ENCODE measurements around the gene PPIL1.

Gene PPIL1

DNA sequence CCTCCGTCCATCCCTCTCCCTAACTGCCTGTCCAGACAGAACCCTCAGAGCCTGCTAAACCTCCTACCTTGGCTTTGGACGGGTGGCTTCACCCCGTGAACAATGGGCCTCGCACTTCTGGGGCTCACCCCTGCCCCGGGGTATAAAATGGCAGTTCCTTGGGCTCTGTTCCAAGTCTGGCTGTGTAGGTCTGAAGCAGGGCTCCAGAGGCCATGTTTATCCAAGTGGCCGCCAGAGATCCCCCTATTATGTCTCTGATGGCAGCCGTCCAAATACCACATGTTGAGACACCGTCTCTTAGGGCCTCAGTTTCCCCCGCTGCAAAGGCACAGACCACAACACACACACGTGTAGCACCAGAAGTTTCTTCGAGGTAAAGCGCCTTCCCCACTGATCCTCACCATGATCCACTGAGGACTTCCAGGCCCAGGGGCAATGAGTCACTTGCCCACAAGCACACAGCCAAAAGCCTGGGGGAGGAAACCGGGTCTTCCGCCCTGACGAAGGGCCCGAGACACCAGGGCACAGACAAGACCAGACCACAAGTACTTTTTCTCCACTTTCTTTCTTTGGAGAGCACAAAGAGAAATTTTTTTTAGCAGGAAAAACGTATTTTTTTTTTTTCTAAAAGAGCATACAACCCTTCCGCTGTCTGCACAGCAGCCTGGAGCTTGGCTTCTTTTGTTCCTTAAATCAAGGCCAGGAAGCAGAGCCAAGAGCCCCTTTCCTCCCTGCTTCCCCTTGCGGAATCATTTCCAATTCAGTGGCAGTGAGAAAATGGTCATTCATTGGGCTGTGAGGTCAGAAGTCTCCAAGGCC lies 47.1 kb downstream of the PPIL1 start:
- DNase-seq (ENCODE audit: low read depth) = peak; percentile 37
- Histone ChIP-seq H3K27me3 (replicated peaks; ENCODE audit: control insufficient read depth, insufficient read depth, low read length) (peaks cover 29% of the 10 kb centered on the region), H3K4me3 (ENCODE audit: low read length) (peak overlapping the region; percentile 25), H3K9me3 (ENCODE audit: control insufficient read depth, low read length) (no peaks in the 10 kb centered on the region), H3K4me1 (ENCODE audit: control insufficient read depth, insufficient read depth, low read length) (peaks cover 21% of the 10 kb centered on the region), H3K36me3 (ENCODE audit: control insufficient read depth, insufficient read depth, low read length, severe bottlenecking) (no peaks in the 10 kb centered on the region), H3K9ac (ENCODE audit: low read length) (no peak overlapping the region)

DNA sequence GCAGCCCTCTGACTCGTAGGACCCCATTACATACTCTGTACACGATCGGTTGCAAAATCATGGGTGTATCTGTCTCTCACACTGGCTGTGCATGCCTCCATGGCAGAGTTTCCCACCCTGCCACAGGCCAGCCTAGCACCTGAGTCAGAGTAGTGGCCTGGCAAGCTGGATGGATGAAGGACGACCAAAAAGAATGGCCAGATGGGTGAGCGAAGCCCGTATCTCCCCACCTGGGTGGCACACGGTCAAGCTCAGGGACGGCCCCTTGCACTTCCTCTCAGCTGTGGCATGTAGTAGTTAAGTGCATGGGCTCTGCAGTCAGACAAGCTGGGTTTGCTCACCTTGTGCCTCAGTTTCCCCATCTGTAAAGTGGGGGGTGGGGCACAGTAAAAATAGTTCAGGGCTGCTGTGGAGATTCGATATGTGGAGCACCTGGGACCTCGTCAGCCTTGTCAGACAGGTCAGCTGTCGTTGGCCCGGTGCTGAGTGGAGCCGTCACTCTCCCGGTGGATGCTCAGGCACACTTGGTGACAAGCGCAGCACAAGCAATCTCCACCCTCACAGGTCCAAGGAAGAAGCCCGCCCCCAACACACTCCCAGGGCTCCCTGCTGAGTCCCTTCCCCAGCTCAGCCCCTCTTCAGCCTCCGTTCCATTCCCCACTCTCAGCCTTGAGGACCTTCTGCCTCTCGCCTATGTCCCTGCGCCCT lies 47.9 kb downstream of the PPIL1 start:
- no peaks in the 10 kb centered on the region for H3K9me3 ChIP-seq (ENCODE audit: control insufficient read depth, low read length)
- H3K4me3 ChIP-seq (ENCODE audit: low read length) = no peak overlapping the region
- H3K4me1 ChIP-seq (ENCODE audit: control insufficient read depth, insufficient read depth, low read length) = peaks cover 21% of the 10 kb centered on the region
- no peak overlapping the region for H3K9ac ChIP-seq (ENCODE audit: low read length)
- no peak for DNase-seq (ENCODE audit: low read depth)
- peaks cover 37% of the 10 kb centered on the region for H3K27me3 ChIP-seq (replicated peaks; ENCODE audit: control insufficient read depth, insufficient read depth, low read length)
- no peaks in the 10 kb centered on the region for H3K36me3 ChIP-seq (ENCODE audit: control insufficient read depth, insufficient read depth, low read length, severe bottlenecking)

GRCh38 chr6:36825994-36826393 lies 48.6 kb downstream of the PPIL1 start:
- Histone ChIP-seq H3K36me3 (ENCODE audit: control insufficient read depth, insufficient read depth, low read length, severe bottlenecking) (no peaks in the 10 kb centered on the region), H3K27me3 (replicated peaks; ENCODE audit: control insufficient read depth, insufficient read depth, low read length) (peaks cover 37% of the 10 kb centered on the region), H3K9me3 (ENCODE audit: control insufficient read depth, low read length) (no peaks in the 10 kb centered on the region), H3K4me1 (ENCODE audit: control insufficient read depth, insufficient read depth, low read length) (peaks cover 21% of the 10 kb centered on the region), H3K9ac (ENCODE audit: low read length) (no peak overlapping the region), H3K4me3 (ENCODE audit: low read length) (no peak overlapping the region)
- DNase-seq (ENCODE audit: low read depth) = no peak

DNA sequence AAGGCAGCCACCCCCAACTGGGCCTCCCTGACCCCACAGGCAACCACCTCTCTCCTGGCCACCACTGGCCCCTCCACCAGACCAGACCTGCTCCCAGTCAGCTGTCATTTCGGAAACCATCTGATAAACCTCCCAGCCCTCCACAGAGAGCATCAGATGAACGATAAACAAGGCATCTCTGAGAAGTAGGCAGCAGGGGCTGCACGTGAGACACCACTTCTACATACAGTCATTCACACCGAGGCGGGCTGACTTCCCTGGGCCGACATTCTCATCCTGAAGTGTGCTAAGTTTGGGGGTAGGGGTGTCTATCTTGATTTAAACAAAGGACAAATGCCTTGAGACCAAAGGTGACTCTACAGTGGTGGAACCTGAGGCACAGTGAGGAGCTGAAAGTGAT lies 49.2 kb downstream of the PPIL1 start:
- no peak for DNase-seq (ENCODE audit: low read depth)
- H3K36me3 ChIP-seq (ENCODE audit: control insufficient read depth, insufficient read depth, low read length, severe bottlenecking) = no peaks in the 10 kb centered on the region
- H3K9ac ChIP-seq (ENCODE audit: low read length) = no peak overlapping the region
- peaks cover 19% of the 10 kb centered on the region for H3K4me1 ChIP-seq (ENCODE audit: control insufficient read depth, insufficient read depth, low read length)
- peaks cover 37% of the 10 kb centered on the region for H3K27me3 ChIP-seq (replicated peaks; ENCODE audit: control insufficient read depth, insufficient read depth, low read length)
- no peak overlapping the region for H3K4me3 ChIP-seq (ENCODE audit: low read length)
- H3K9me3 ChIP-seq (ENCODE audit: control insufficient read depth, low read length) = no peaks in the 10 kb centered on the region

GRCh38 chr6:36824253-36824652 lies 50.4 kb downstream of the PPIL1 start:
- H3K27me3 ChIP-seq (replicated peaks; ENCODE audit: control insufficient read depth, insufficient read depth, low read length) = peaks cover 33% of the 10 kb centered on the region
- no peak overlapping the region for H3K9ac ChIP-seq (ENCODE audit: low read length)
- no peaks in the 10 kb centered on the region for H3K36me3 ChIP-seq (ENCODE audit: control insufficient read depth, insufficient read depth, low read length, severe bottlenecking)
- H3K9me3 ChIP-seq (ENCODE audit: control insufficient read depth, low read length) = no peaks in the 10 kb centered on the region
- DNase-seq (ENCODE audit: low read depth) = no peak
- peaks cover 11% of the 10 kb centered on the region for H3K4me1 ChIP-seq (ENCODE audit: control insufficient read depth, insufficient read depth, low read length)
- H3K4me3 ChIP-seq (ENCODE audit: low read length) = no peak overlapping the region

GRCh38 chr6:36823421-36824096 lies 51.0 kb downstream of the PPIL1 start:
- Histone ChIP-seq H3K9ac (ENCODE audit: low read length) (no peak overlapping the region), H3K9me3 (ENCODE audit: control insufficient read depth, low read length) (no peaks in the 10 kb centered on the region), H3K4me3 (ENCODE audit: low read length) (no peak overlapping the region), H3K36me3 (ENCODE audit: control insufficient read depth, insufficient read depth, low read length, severe bottlenecking) (no peaks in the 10 kb centered on the region), H3K4me1 (ENCODE audit: control insufficient read depth, insufficient read depth, low read length) (peaks cover 11% of the 10 kb centered on the region), H3K27me3 (replicated peaks; ENCODE audit: control insufficient read depth, insufficient read depth, low read length) (peaks cover 27% of the 10 kb centered on the region)
- no peak for DNase-seq (ENCODE audit: low read depth)

DNA sequence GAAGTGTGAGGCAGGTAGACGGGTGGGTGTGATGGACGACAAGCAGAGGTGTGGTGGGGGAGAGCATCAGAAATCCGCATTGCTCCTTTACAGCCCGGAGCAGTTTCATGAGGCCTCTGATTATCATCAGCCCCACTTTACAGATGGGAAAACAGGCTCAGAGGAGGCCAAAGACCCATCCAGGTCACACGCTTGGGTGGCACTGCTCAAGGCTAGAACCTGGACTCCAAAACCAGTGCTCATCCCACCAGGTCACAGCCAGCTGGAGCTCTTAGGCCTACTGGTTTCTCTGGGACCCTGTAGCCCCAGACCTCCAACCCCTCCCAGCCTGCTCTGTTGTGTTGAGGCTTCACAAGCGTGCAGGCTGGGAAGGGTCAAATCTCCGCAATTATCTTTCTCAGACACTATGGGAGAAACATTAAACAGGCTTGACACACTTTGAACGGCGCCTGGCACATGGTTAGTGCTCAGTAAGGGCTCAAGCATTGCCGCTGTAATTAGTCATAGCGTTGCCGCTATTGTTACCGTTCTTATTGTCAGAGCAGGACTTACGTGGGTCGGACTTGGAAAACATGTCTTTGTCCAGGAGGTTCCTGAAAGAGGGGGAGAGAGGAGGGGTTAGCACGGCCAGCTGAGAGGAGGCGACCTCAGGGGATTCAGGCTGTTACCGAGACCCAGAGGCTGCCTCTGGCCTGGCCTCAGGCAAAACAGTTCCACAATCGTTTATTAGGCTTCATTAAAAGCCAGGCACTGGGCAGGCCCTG lies 51.9 kb downstream of the PPIL1 start:
- Histone ChIP-seq H3K27me3 (replicated peaks; ENCODE audit: control insufficient read depth, insufficient read depth, low read length) (peaks cover 26% of the 10 kb centered on the region), H3K9ac (ENCODE audit: low read length) (no peak overlapping the region), H3K4me3 (ENCODE audit: low read length) (no peak overlapping the region), H3K9me3 (ENCODE audit: control insufficient read depth, low read length) (no peaks in the 10 kb centered on the region), H3K36me3 (ENCODE audit: control insufficient read depth, insufficient read depth, low read length, severe bottlenecking) (no peaks in the 10 kb centered on the region), H3K4me1 (ENCODE audit: control insufficient read depth, insufficient read depth, low read length) (peaks cover 8% of the 10 kb centered on the region)
- no peak for DNase-seq (ENCODE audit: low read depth)

DNA sequence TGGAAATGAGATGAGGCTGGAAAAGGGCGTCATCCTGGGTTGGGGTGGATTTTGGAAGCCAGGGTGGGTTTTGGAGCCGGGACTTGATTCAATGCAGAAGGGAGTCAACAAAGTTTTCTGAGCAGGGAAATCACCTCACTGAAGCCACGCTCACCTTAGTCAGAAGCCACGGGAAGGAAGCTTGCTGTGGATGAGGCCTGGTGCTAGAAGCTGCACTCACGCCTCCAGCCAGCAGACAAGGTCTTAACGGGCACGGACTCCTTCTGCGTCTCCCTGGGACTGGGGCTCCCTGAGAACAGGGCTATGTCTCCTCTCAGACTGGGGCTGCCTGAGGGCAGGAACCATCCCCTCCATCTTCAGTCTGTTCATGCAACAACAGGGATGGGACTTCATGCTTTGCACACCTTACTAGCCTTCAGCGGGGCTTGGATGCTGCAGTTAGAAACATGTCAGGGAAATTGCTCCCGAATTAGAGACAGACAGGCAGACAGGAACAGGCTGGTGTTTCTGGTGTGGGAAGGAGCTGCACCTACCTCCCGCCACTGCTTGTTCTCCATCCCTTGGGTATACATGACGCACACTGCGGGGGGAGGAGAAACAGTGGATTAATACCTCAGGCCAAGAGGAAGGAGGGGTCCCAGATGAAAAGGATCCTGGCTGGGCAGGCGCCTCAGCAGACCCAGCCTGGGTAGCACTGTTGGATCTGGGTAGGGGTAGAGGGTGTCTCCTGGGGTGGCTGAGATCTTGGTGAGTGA lies 52.8 kb downstream of the PPIL1 start:
- Histone ChIP-seq H3K9me3 (ENCODE audit: control insufficient read depth, low read length) (no peaks in the 10 kb centered on the region), H3K9ac (ENCODE audit: low read length) (no peak overlapping the region), H3K4me3 (ENCODE audit: low read length) (no peak overlapping the region), H3K4me1 (ENCODE audit: control insufficient read depth, insufficient read depth, low read length) (no peaks in the 10 kb centered on the region), H3K36me3 (ENCODE audit: control insufficient read depth, insufficient read depth, low read length, severe bottlenecking) (no peaks in the 10 kb centered on the region), H3K27me3 (replicated peaks; ENCODE audit: control insufficient read depth, insufficient read depth, low read length) (peaks cover 32% of the 10 kb centered on the region)
- no peak for DNase-seq (ENCODE audit: low read depth)

GRCh38 chr6:36820700-36821580 lies 53.7 kb downstream of the PPIL1 start:
- Histone ChIP-seq H3K4me1 (ENCODE audit: control insufficient read depth, insufficient read depth, low read length) (no peaks in the 10 kb centered on the region), H3K4me3 (ENCODE audit: low read length) (no peak overlapping the region), H3K9me3 (ENCODE audit: control insufficient read depth, low read length) (no peaks in the 10 kb centered on the region), H3K27me3 (replicated peaks; ENCODE audit: control insufficient read depth, insufficient read depth, low read length) (peaks cover 32% of the 10 kb centered on the region), H3K9ac (ENCODE audit: low read length) (no peak overlapping the region), H3K36me3 (ENCODE audit: control insufficient read depth, insufficient read depth, low read length, severe bottlenecking) (no peaks in the 10 kb centered on the region)
- DNase-seq (ENCODE audit: low read depth) = peak; percentile 44

DNA sequence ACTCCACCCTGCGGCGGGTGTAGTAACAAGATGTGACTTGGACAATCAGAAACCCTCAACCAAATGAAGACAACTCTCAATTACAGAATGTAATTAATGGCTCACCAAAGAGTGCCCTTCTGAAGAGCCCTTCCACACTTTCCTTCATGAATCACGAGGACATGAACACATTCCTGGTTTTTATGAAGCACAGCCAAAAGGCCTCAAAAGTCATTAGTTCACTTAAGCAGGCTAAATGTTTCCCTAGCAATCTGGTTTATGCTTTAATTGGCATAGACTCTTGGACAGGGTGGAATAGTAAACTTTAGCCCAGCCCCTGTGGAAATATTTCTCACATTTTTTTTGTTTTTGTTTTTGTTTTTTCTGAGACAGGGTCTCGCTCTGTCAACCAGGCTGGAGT lies 55.8 kb downstream of the PPIL1 start:
- H3K4me1 ChIP-seq (ENCODE audit: control insufficient read depth, insufficient read depth, low read length) = no peaks in the 10 kb centered on the region
- no peaks in the 10 kb centered on the region for H3K9me3 ChIP-seq (ENCODE audit: control insufficient read depth, low read length)
- DNase-seq (ENCODE audit: low read depth) = no peak
- no peak overlapping the region for H3K9ac ChIP-seq (ENCODE audit: low read length)
- H3K36me3 ChIP-seq (ENCODE audit: control insufficient read depth, insufficient read depth, low read length, severe bottlenecking) = no peaks in the 10 kb centered on the region
- H3K27me3 ChIP-seq (replicated peaks; ENCODE audit: control insufficient read depth, insufficient read depth, low read length) = peaks cover 27% of the 10 kb centered on the region
- no peak overlapping the region for H3K4me3 ChIP-seq (ENCODE audit: low read length)

All from adipocyte (in vitro differentiated cells).